AG09319 (cell line): Measurements from ENCODE around the gene TNNT1.
"Not testable (repeated sequence)": the region's sequence is repeated elsewhere in the genome, so short reads cannot be mapped to it uniquely, and the experiment has no call there.

Source experiments
- DNase-seq: peaks from one replicate; pipeline ENCODE4 v3.0.0-alpha.2; 2010; ENCODE audit warnings: low read depth; ENCODE audit errors: extremely low read depth
- TF ChIP-seq, protein P1 (sequence below): IDR thresholded peaks from 2 replicates; pipeline ENCODE4 v1.5.1; 2011; ENCODE audit warnings: low read depth, mild to moderate bottlenecking, inconsistent platforms, low read length, moderate library complexity

TNNT1 gene

GRCh38 chr19:55158423-55158822 is 9.4 kb upstream of the TNNT1 start:
- no peak for DNase-seq
- TF ChIP-seq, protein P1, sequence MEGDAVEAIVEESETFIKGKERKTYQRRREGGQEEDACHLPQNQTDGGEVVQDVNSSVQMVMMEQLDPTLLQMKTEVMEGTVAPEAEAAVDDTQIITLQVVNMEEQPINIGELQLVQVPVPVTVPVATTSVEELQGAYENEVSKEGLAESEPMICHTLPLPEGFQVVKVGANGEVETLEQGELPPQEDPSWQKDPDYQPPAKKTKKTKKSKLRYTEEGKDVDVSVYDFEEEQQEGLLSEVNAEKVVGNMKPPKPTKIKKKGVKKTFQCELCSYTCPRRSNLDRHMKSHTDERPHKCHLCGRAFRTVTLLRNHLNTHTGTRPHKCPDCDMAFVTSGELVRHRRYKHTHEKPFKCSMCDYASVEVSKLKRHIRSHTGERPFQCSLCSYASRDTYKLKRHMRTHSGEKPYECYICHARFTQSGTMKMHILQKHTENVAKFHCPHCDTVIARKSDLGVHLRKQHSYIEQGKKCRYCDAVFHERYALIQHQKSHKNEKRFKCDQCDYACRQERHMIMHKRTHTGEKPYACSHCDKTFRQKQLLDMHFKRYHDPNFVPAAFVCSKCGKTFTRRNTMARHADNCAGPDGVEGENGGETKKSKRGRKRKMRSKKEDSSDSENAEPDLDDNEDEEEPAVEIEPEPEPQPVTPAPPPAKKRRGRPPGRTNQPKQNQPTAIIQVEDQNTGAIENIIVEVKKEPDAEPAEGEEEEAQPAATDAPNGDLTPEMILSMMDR = no peak

- no peak for DNase-seq
- TF ChIP-seq, protein P1 = no peak
Measured at GRCh38 chr19:55157064-55157908, 8.3 kb upstream of the TNNT1 start, which contains the start of gene TNNI3. TNNI3 (minus strand) TSS chr19:55157732; CDS start chr19:55157589, 143 bp downstream.

- DNase-seq = no peak
- TF ChIP-seq, protein P1 = no peak
Measured at GRCh38 chr19:55156202-55157063, 7.4 kb upstream of the TNNT1 start.

DNA sequence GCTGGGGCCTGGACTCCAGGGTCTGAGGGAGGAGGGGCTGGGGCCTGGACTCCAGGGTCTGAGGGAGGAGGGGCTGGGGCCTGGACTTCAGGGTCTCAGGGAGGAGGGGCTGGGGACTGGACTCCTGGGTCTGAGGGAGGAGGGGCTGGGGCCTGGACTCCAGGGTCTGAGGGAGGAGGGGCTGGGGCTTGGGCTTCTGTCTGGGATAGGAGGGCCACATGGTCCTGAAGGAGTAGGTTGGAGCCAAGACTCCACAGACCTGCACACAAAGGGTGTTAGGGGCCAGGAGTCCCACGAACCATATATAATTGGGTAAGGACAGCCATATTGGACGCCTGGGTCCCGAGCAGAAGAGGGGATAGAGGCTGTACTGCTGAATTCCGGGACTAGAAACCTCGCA is 6.8 kb upstream of the TNNT1 start:
- not testable (repeated sequence) for DNase-seq

DNA sequence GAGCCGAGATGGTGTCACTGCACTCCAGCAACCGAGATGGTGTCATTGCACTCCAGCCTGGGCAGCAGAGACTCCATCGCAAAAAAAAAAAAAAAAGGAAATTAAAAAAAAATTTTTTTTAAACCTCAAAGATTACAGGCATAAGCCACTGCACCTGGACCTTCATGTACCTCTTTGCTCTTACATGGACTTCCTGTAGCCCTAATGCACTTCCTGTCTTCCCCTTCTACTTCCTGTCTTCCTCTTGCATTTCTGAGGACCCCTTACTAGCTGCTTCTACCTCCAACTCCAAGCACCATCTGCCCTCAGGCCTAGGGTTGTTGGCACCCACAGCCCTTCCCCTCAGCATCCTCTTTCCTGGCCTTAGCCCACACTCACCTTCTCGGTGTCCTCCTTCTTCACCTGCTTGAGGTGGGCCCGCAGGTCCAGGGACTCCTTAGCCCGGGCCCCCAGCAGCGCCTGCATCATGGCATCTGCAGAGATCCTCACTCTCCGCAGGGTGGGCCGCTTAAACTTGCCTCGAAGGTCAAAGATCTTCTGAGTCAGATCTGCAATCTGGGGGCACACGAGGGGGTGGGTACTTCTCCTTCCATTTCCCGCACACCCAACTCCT is 4.8 kb upstream of the TNNT1 start:
- no peak for DNase-seq
- TF ChIP-seq, protein P1 = no peak

DNA sequence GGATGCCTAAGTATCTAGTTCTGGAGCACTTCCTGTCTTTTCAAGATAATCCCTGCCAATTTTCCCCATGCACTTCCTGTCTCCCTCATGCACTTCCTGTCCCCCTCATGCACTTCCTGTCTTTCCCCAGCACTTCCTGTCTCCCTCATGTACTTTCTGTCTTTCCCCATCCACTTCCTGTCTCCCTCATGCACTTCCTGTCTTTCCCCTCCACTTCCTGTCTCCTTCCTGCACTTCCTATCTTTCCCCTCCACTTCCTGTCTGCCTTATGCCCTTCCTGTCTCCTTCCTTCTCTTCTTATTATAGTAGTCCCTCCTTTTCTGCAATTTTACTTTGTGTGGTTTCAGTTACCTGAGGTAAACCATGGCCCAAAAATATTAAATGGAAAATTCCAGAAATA is 3.0 kb upstream of the TNNT1 start:
- DNase-seq = no peak
- TF ChIP-seq, protein P1 = no peak

GRCh38 chr19:55147545-55148251 is 1.3 kb downstream of the TNNT1 start:
- TF ChIP-seq, protein P1 = no peak
- DNase-seq = no peak
